Activated naive CD4-positive, alpha-beta T cell treated with anti-CD3 and anti-CD28 coated beads, Interleukin-2, amount 50 U/mL, for 72 hours (primary cell): ENCODE data around the gene XRN2. TPM values are rescaled to one million over a fixed set of nuclear protein-coding genes. Genes with fewer than 3 reads are reported as not detected.
"Not testable (repeated sequence)": the region's sequence is repeated elsewhere in the genome, so short reads cannot be mapped to it uniquely, and the experiment has no call there.

Source experiments
- ATAC-seq, 2 donors: fragments of 150-1000 bp; cut with Tn5 transposase; 2 replicates each; pipeline ENCODE4 v1.10.0; 2021; ENCODE audit warnings: mild to moderate bottlenecking in 2 of 2, moderate library complexity in 2 of 2
- DNase-seq, 2 donors: peaks; one replicate each; pipeline ENCODE4 v3.0.0; 2021 to 2022; ENCODE audit warnings: low spot score in 2 of 2
- H3K27ac Mint-ChIP-seq, 2 donors: one replicate each; pipeline ENCODE4 v1.8.0; 2022; ENCODE audit warnings: mild to moderate bottlenecking in 2 of 2, mixed read lengths in 2 of 2
- H3K36me3 Mint-ChIP-seq, 2 donors: one replicate each; pipeline ENCODE4 v1.8.0; 2022; ENCODE audit warnings: mixed read lengths in 2 of 2
- H3K9me3 Mint-ChIP-seq, 2 donors: one replicate each; pipeline ENCODE4 v1.8.0; 2022; ENCODE audit warnings: mixed read lengths in 2 of 2
- total RNA-seq, 2 donors: library from RNA; stranded (reverse); gene quantifications; one replicate each; pipeline ENCODE4 v1.2.3, GENCODE V29; 2022

The XRN2 gene
- total RNA-seq, 2 donors from 2014 or later = 55.5 to 87.4 TPM

- ATAC-seq (no peak), DNase-seq (no peak)
- Mint-ChIP-seq H3K36me3 (peaks cover 15% of the 10 kb centered on the region in 2 donors), H3K27ac (no peak overlapping the region), H3K9me3 (no peaks in the 10 kb centered on the region)
Observed at GRCh38 chr20:21390768-21391167, 87.6 kb downstream of the XRN2 start.

GRCh38 chr20:21391185-21391971 is 88.2 kb downstream of the XRN2 start:
- no peak for DNase-seq
- H3K27ac Mint-ChIP-seq = peak overlapping the region in 1 of 2 donors; percentile 13
- ATAC-seq = no peak
- H3K36me3 Mint-ChIP-seq = peaks cover 15% of the 10 kb centered on the region in 2 donors
- no peaks in the 10 kb centered on the region for H3K9me3 Mint-ChIP-seq

DNA sequence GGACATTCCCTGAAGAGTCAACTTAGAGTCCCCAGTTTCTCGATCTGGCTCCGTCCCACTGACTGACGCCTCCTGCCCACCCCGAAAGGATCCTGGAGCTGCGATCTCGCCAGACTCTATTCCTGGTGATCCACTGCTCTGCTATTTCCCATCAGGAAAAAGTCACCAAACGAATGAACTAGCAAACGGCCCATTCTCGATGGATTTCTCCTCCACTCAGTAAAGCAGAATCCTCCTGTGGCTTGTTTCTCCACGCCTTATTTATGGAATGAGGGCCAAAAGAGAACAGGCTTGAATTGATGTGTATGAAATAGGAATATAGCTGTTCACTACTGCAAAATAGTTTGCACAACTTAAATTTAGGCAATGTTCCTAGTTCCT is 88.8 kb downstream of the XRN2 start:
- Mint-ChIP-seq H3K9me3 (no peaks in the 10 kb centered on the region), H3K36me3 (peaks cover 15% of the 10 kb centered on the region in 2 donors), H3K27ac (peak overlapping the region in 1 of 2 donors; percentile 13)
- ATAC-seq (no peak), DNase-seq (no peak)

- no peak overlapping the region for H3K27ac Mint-ChIP-seq
- DNase-seq = no peak
- no peaks in the 10 kb centered on the region for H3K9me3 Mint-ChIP-seq
- H3K36me3 Mint-ChIP-seq = peaks cover 12 to 17% of the 10 kb centered on the region in 2 donors
- ATAC-seq = no peak
Observed at GRCh38 chr20:21393166-21393565, 90.0 kb downstream of the XRN2 start.

DNA sequence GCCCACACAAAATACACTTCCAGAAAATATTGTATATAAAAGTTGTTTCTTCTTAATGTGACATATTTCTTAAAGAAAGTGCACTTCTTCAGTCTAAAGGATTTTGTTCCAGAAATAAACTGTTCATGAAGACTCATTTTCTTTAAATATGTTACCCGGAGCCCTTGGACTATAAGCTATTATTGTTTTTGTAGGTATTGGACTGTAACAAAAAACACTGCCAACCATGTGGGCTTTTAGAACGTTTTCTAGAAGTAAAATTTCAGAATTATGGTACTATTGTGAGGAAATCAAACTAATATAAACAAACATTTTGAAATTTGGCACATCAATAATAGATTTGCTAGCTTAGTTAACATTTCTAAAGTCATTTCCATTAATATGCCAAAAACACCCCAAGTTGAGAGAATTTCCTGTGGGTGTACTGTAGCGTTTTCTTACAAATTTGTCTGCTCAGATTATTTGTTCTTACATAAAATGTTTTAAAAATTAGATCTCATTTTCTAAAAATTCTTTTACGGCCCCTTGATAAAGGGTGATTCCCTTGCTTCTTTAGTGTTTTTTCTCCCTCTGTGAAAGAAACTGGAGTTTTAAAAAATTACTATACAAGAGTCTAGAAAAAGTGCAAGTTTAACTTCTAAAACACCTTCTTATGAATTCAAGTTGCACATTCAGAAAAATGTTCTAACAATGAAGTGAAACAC is 90.8 kb downstream of the XRN2 start:
- H3K9me3 Mint-ChIP-seq = no peaks in the 10 kb centered on the region

DNA sequence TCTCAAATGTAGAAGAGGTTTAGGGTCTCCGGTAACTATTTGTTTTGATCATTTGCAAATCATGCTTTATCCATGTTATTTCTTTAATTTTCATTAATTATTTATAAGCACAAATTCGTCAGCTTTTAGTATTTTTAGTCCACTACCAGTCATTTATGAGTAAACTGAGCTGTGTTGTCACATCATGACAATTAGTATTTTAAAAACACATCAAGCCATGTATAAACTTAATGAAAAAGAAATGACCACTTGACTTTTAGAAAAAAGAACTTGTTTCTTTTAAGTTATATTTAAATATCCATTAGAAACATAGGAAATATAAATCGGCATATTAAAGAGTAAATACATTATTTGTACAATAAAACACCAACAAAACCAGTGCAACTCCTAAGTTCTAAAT is 91.4 kb downstream of the XRN2 start:
- ATAC-seq = no peak
- peaks cover 15 to 21% of the 10 kb centered on the region in 2 donors for H3K36me3 Mint-ChIP-seq
- no peak for DNase-seq
- H3K9me3 Mint-ChIP-seq = no peaks in the 10 kb centered on the region
- no peak overlapping the region for H3K27ac Mint-ChIP-seq

More for the DNA sequence above, 90.8 kb downstream of the XRN2 start:
- DNase-seq (no peak), ATAC-seq (no peak)
- H3K36me3 Mint-ChIP-seq = peaks cover 15 to 21% of the 10 kb centered on the region in 2 donors
- H3K27ac Mint-ChIP-seq = no peak overlapping the region

DNA sequence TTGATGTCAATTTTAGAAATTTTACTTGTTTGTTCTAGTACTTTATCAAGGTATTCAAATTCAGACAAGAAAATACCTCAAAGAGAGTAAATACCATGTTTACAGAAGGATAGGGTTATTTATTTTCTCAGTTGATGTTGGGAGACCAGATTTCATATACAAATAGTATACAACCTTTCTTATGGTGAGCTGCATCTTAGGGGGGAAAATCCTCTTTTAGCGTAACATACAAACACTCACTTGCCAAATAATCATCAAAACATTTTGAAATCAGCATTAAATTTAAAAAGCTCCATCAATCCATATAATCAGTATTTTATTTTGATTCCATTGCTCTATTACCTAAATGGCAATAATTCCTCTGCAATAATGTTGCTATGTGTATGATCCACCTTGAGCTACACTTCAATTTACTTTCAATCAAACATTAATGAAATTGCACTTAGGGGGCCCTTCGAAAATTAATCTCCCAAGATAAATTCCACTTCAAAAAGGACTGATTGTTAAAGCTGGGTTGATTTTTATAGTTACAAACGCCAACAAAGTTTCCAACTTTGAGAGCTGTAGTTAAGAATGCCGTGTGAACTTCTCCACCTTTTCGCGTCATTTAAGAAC is 92.0 kb downstream of the XRN2 start:
- DNase-seq (no peak), ATAC-seq (peak in 1 of 2 donors; percentile 8)
- Mint-ChIP-seq H3K27ac (no peak overlapping the region), H3K9me3 (no peaks in the 10 kb centered on the region), H3K36me3 (peaks cover 15 to 21% of the 10 kb centered on the region in 2 donors)

DNA sequence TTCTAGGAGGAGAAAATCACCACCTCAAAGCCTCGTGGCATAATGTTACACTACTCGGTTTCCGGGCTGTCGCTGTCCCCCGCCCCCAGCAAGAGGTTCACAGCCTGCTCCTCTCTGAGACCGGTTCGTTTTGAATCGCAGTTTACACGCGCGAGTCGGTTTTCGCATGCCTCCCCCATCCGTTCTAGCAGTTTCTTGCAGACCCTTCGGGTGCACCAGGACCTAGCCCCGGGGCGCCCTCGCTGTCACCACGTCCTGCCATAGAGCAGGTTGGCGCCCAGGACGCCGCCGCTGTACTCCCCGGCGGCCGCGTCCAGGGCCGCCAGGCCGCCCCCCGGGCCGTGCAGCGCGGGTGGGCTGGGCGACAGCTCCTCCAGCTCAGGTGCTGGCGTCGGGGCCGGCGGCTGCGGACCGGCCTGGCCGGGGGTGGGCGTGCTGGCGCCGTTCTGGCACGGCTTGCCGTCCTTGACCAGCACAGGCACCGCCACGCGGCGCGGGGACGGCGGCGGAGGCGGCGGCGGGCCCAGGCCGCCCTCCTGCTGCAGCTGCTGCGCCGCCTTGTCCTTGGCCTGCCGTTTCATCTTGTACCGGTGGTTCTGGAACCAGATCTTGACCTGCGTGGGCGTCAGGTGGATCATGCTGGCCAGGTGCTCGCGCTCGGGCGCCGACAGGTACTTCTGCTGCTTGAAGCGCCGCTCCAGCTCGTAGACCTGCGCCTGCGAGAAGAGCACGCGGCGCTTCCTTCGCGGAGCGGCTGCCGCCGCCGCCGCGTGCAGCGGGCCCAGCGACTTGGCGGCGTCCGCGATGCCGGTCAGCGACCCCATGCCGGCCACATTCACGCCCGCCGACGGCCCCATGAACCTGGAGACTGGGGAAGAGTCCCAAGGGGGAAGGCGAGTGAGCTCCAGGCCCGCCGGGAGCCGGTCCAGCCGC is 92.8 kb downstream of the XRN2 start:
- no peaks in the 10 kb centered on the region for H3K9me3 Mint-ChIP-seq
- ATAC-seq = peak; percentile 39 to 80
- no peak overlapping the region for H3K27ac Mint-ChIP-seq
- H3K36me3 Mint-ChIP-seq = peaks cover 15 to 21% of the 10 kb centered on the region in 2 donors
- peak in 1 of 2 donors; percentile 50 for DNase-seq

DNA sequence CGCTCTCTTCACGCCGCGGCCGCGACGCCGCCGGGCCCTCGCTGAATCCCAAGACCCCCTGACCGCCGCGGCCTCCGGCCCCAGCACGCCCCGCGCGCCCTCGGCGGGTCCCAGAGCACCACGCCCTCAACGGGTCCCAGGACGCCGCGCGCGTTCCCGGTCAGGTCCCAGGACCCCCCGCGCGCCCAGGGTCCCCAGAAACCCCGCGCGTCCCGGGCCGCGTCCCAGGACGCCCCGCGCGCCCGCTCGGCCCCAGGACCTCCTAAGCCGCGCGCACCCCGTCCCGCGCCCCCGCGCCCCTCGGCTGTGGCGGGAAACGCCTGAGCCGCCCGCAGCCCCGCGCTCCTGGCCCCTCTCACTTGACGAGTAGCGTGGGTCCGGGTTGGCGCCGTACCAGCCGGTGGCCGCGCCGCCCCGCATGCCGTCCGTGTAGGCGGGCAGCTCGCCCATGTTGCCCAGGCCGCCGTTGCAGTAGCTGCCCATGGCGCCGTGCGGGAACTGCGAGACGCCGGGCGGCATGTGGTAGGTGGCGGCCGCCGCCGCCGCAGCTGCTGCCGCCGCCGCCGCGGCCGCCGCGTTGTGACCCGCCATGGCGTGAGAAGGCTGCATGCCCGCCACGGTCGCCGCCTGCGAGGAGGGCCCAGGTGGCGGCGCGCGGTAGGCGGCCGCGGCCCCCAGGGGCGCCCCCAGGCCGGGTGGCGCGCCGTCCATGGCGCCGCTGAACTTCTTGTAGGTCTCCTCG is 93.6 kb downstream of the XRN2 start:
- DNase-seq (no peak), ATAC-seq (peak in 1 of 2 donors; percentile 26)
- Mint-ChIP-seq H3K9me3 (no peaks in the 10 kb centered on the region), H3K36me3 (peaks cover 13 to 19% of the 10 kb centered on the region in 2 donors), H3K27ac (no peak overlapping the region)

DNA sequence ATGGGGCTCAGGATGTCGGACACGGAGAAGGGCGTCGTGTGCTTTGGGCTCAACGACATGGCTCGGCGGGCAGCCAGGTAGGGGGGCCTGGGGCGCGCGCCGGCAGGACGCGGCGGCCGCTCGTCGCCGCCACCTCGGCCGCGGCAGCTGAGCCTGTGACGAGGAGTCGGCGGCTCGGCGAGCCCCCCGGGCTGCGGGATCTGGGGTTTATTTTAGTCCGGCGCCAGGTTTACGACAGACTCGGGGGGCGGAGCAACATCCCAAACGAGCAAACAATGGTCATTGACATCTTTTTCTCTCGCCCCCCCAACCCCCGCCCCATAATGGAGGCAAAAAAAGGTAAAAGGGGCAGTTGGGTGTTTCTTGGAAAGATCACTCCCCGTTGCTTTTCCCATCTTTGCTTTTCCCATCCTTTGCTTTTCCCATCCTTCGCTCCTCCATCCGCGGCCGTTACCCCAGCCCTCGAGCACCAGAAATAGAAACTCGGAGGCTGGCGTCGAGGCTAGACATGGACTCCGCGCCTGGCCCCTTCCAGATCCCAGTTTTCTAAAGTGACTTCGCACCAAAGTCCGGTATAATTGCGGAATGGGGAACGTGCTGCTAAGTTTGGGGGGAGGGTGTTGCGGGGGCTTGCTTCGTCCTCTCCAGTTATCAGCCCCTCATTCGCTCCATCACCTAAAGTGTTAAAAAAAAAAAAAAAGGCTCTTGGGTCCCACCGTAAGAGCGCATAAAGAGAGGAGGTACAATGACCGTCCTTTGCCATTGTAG is 94.4 kb downstream of the XRN2 start, which contains the start of gene NKX2-4:
Gene NKX2-4 (minus strand): TSS at position 186 of the 768 bp plus-strand sequence. CDS start 127 bp downstream, at position 59.
- Mint-ChIP-seq H3K27ac (peak within 1 kb of the TSS in 1 of 2 donors; percentile 62), H3K36me3 (peaks cover 9 to 15% of the 10 kb centered on the region in 2 donors), H3K9me3 (no peaks in the 10 kb centered on the region)
- ATAC-seq (no peak), DNase-seq (no peak)

DNA sequence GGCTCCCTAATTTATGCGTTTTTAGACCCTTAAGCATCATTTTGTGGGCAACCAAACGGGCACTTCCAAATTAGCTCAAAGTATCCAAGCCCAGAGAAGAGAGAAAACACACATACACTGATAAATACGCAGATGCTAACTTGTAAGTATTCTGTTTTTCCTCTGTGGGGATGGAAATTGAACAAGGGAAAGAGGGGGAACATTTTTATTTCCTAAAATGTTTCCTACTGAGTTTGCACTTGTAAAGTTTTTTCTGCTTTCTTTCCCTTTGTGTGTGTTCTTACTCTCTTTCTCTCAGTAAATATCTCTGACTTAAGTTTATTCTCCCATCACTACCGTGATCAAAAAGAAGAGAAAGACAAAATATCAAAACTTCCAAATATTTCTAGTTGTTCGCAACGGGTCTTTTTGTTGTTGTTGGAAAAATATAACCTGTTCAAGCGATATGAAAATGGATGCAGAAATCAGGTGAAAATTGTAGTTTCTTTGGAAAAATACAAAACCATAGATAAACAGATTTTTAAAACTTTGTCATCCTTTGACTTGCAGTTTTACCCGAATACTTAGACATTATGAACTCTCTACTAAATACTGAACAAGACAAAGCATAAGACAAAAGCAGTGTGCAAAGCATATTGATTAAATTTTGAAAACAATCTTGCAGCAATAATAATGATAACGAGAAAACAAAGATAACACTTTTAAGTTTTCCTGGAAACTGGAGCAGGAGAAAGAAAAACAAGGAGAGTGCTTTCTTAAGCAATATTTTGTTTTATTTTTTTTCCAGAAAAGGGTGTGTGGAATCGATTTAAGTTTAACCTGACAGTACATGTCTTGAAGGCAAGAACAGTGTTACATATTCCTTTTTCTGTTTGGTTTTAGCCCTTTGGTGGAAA is 95.2 kb downstream of the XRN2 start:
- ATAC-seq (no peak), DNase-seq (no peak)
- Mint-ChIP-seq H3K9me3 (no peaks in the 10 kb centered on the region), H3K36me3 (peaks cover 9 to 15% of the 10 kb centered on the region in 2 donors), H3K27ac (peak overlapping the region in 1 of 2 donors; percentile 62)

DNA sequence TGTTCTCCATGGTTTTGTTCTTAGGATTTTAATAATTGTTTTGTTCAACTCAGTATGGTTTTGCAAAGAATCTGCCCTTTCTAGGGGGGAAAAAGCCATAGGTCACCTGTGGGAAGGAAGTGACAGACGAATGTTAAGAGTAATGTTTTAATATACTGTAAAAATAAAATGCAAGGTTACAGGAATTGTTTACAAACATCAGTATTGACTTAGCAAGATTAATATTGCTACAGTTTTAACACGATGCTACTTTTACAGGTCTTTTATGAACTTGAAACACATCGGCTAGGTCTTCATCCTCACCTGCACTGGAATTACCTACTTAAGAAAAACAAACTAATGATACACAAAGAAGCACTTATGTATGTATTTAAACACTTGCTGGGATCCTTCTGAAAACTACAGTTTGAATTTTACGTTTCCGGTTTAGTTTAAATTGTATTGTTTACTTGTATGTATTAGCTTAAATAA is 95.9 kb downstream of the XRN2 start:
- Mint-ChIP-seq H3K9me3 (peaks cover 0 to 3% of the 10 kb centered on the region in 2 donors), H3K36me3 (peaks cover 9 to 15% of the 10 kb centered on the region in 2 donors), H3K27ac (no peak overlapping the region)
- ATAC-seq = no peak
- no peak for DNase-seq

DNA sequence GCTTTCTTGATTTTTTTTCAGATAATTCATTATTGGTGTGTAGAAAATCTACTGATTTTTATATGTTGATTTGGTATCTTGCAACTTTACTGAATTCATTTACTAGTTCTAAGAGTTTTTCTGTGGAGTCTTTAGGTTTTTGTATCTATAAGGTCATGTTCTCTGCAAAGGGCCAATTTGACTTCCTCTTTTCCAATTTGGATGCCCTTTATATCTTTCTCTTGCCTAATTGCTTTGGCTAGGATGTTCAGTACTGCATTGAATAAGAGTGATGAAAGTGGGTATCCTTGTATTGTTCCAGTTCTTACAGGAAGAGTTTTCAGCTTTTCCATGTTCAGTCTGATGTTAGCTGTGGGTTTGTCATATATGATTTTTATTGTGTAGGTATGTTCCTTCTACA is 108.6 kb downstream of the XRN2 start:
- Mint-ChIP-seq H3K36me3 (peaks cover 4 to 29% of the 10 kb centered on the region in 2 donors), H3K27ac (no peak overlapping the region), H3K9me3 (peaks cover 5 to 8% of the 10 kb centered on the region in 2 donors)
- DNase-seq (no peak), ATAC-seq (no peak)

DNA sequence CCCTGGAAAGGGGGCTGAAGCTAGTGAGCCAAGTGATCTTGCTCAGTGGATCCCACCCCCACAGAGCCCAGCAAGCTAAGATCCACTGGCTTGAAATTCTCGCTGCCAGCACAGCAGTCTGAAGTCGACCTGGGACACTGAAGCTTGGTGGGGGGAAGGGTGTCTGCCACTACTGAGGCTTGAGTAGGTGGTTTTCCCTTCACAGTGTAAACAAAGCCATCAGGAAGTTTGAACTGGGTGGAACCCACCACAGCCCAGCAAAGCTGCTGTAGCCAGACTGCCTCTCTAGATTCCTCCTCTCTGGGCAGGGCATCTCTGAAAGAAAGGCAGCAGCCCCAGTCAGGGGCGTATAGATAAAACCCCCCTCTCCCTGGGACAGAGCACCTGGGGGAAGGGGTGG is 110.9 kb downstream of the XRN2 start:
- DNase-seq, H3K27ac Mint-ChIP-seq, H3K9me3 Mint-ChIP-seq: not testable (repeated sequence)

More for the DNA sequence above, 110.9 kb downstream of the XRN2 start:
- ATAC-seq = not testable (repeated sequence)
- H3K36me3 Mint-ChIP-seq = peaks cover 5 to 32% of the 10 kb centered on the region in 2 donors
